IPS-NIHi7 (cell line): ENCODE results near the gene DRAM2.

Experiments
- DNase-seq: peaks from one replicate; pipeline ENCODE4 v3.0.0; 2012; ENCODE audit warnings: mixed read lengths; ENCODE audit errors: extremely low spot score

Gene DRAM2

GRCh38 chr1:111139956-111140679, at the start of gene DRAM2, which contains the start of gene CEPT1:
Gene DRAM2, minus strand, starts transcription at chr1:111140093. Its CDS starts 8,539 bp downstream, at chr1:111131554.
Gene CEPT1, plus strand, starts transcription at chr1:111140223. Its CDS starts 7,492 bp downstream, at chr1:111147715.
- peak; percentile 94 for DNase-seq

- DNase-seq, result no peak
Observed at GRCh38 chr1:111184663-111185062, 44.8 kb upstream of the DRAM2 start.

- DNase-seq, result no peak
Observed at GRCh38 chr1:111183308-111184069, 43.6 kb upstream of the DRAM2 start.

- no peak for DNase-seq
Observed at GRCh38 chr1:111182052-111182451, 42.2 kb upstream of the DRAM2 start.

- DNase-seq, result no peak
Observed at GRCh38 chr1:111179968-111180533, 40.2 kb upstream of the DRAM2 start.

- no peak for DNase-seq
Observed at GRCh38 chr1:111176678-111177077, 36.8 kb upstream of the DRAM2 start.

- no peak for DNase-seq
Observed at GRCh38 chr1:111175349-111175748, 35.5 kb upstream of the DRAM2 start.

GRCh38 chr1:111174070-111174469, 34.2 kb upstream of the DRAM2 start:
- no peak for DNase-seq

GRCh38 chr1:111172463-111172862, 32.6 kb upstream of the DRAM2 start:
- DNase-seq, result no peak

GRCh38 chr1:111164151-111164550, 24.3 kb upstream of the DRAM2 start:
- no peak for DNase-seq

- DNase-seq, result no peak
Observed at GRCh38 chr1:111163363-111163762, 23.5 kb upstream of the DRAM2 start.

- DNase-seq, result no peak
Observed at GRCh38 chr1:111162488-111162880, 22.6 kb upstream of the DRAM2 start.

- no peak for DNase-seq
Observed at GRCh38 chr1:111161843-111162487, 22.1 kb upstream of the DRAM2 start.

GRCh38 chr1:111157431-111157830, 17.5 kb upstream of the DRAM2 start:
- no peak for DNase-seq

- no peak for DNase-seq
Observed at GRCh38 chr1:111154021-111154999, 14.4 kb upstream of the DRAM2 start.

GRCh38 chr1:111151838-111152237, 11.9 kb upstream of the DRAM2 start:
- DNase-seq, result no peak

GRCh38 chr1:111148376-111148881, 8.5 kb upstream of the DRAM2 start:
- no peak for DNase-seq

GRCh38 chr1:111147948-111148347, 8.1 kb upstream of the DRAM2 start:
- DNase-seq, result no peak

- DNase-seq, result no peak
Observed at GRCh38 chr1:111145963-111146768, 6.3 kb upstream of the DRAM2 start.

GRCh38 chr1:111145542-111145941, 5.6 kb upstream of the DRAM2 start:
- DNase-seq, result no peak
